Gastroesophageal sphincter (tissue), 4 donors: Measurements from ENCODE around the gene SDHB. TPM values are rescaled to one million over a fixed set of nuclear protein-coding genes. Genes with fewer than 3 reads are reported as not detected.

Source experiments
- ATAC-seq: fragments of 150-250 bp; one replicate; pipeline ENCODE4 v1.9.1; 2016; ENCODE audit warnings: mild to moderate bottlenecking, moderate library complexity
- H3K27ac ChIP-seq, 4 donors: fragments of 200-600 bp; sonication (generic) in 3 of 4; 1 replicate in 3 of 4; 2 replicates in 1 of 4; pipeline ENCODE4 v1.5.1; 2016 to 2019
- H3K27me3 ChIP-seq: fragments of 200-600 bp; sonication (generic); one replicate; pipeline ENCODE4 v1.5.1; 2019
- H3K36me3 ChIP-seq, 2 donors: fragments of 200-600 bp; sonication (generic); one replicate each; pipeline ENCODE4 v1.5.1; 2019; ENCODE audit warnings: control low read depth in 1 of 2
- H3K4me1 ChIP-seq, 3 donors: fragments of 200-600 bp; sonication (generic); 1 replicate in 2 of 3; 2 replicates in 1 of 3; pipeline ENCODE4 v1.5.1; 2016 to 2019; ENCODE audit warnings: control low read depth in 2 of 3
- H3K4me3 ChIP-seq, 2 donors: fragments of 200-600 bp; sonication (generic); one replicate each; pipeline ENCODE4 v1.5.1; 2019; ENCODE audit warnings: mild to moderate bottlenecking in 1 of 2, moderate library complexity in 1 of 2
- H3K9me3 ChIP-seq, 3 donors: fragments of 200-600 bp; sonication (generic); one replicate each; pipeline ENCODE4 v1.5.1; 2017 to 2019; ENCODE audit warnings: control low read depth in 2 of 3
- CTCF ChIP-seq, 4 experiments: fragments of 200-600 bp in 2 of 4; fragments of 450-650 bp in 2 of 4; sonication (generic) in 1 of 4; IDR thresholded peaks; one replicate each; pipeline ENCODE4 v1.5.1; 2017 to 2019; ENCODE audit warnings: antibody characterized with exemption in 4 of 4, mild to moderate bottlenecking in 2 of 4, moderate library complexity in 2 of 4
- EP300 ChIP-seq: sonication (generic); formaldehyde crosslinking; IDR thresholded peaks from one replicate; pipeline ENCODE4 v1.6.1; 2017; ENCODE audit warnings: antibody characterized with exemption, mild to moderate bottlenecking
- POLR2A ChIP-seq, 2 donors: fragments of 450-650 bp; IDR thresholded peaks; one replicate each; pipeline ENCODE4 v1.6.1; 2017; ENCODE audit warnings: antibody characterized with exemption in 2 of 2, mild to moderate bottlenecking in 2 of 2, moderate library complexity in 1 of 2
- POLR2AphosphoS5 ChIP-seq: sonication (generic); formaldehyde crosslinking; IDR thresholded peaks from one replicate; pipeline ENCODE4 v1.6.1; 2017; ENCODE audit warnings: antibody characterized with exemption
- WGBS, 2 donors: methylation state at CpG; one replicate each; pipeline ENCODE4 v1.1.5; 2018; ENCODE audit warnings: low coverage in 1 of 2; 5-methylcytosine and 5-hydroxymethylcytosine counted together
- total RNA-seq, 4 donors: library from RNA; depleted of rRNA; stranded (reverse); fragments of >200 nt; gene quantifications; one replicate each; pipeline ENCODE4 v1.1.0, GENCODE V29; 2016

SDHB gene
- total RNA-seq, 4 donors from 2014 or later: 103 to 118 (median 116) TPM

GRCh38 chr1:17098446-17099317 is 44.9 kb upstream of the SDHB start:
- WGBS, 2 donors: 77 to 79% methylated on average over 6 to 7 of the region's 13 CpGs
- Histone ChIP-seq H3K4me1 (peaks cover 0 to 11% (median 0%) of the 10 kb centered on the region in 3 donors), H3K27me3 (no peaks in the 10 kb centered on the region), H3K27ac (peak overlapping the region in 1 of 4 donors; percentile 17), H3K36me3 (no peaks in the 10 kb centered on the region), H3K9me3 (no peaks in the 10 kb centered on the region), H3K4me3 (no peak overlapping the region)
- peak; percentile 22 for ATAC-seq
- TF ChIP-seq CTCF (IDR thresholded peaks at IDR 0.05) (no peak), POLR2AphosphoS5 (no peak), POLR2A (IDR thresholded peaks at IDR 0.05) (no peak), EP300 (no peak)

GRCh38 chr1:17097787-17098186 is 44.0 kb upstream of the SDHB start:
- H3K36me3 ChIP-seq: no peaks in the 10 kb centered on the region
- H3K27me3 ChIP-seq: no peaks in the 10 kb centered on the region
- H3K4me1 ChIP-seq: peaks cover 0 to 11% (median 0%) of the 10 kb centered on the region in 3 donors
- H3K27ac ChIP-seq: no peak overlapping the region
- no peak for TF ChIP-seq EP300
- no peak for TF ChIP-seq POLR2A (IDR thresholded peaks at IDR 0.05)
- TF ChIP-seq POLR2AphosphoS5: no peak
- TF ChIP-seq CTCF (IDR thresholded peaks at IDR 0.05): no peak
- no peak overlapping the region for H3K4me3 ChIP-seq
- ATAC-seq: no peak
- H3K9me3 ChIP-seq: no peaks in the 10 kb centered on the region
- WGBS, 2 donors: 20% methylated on average over 2 of the region's 14 CpGs

GRCh38 chr1:17097147-17097546 is 43.3 kb upstream of the SDHB start:
- no peaks in the 10 kb centered on the region for H3K27me3 ChIP-seq
- H3K4me1 ChIP-seq: peaks cover 0 to 11% (median 0%) of the 10 kb centered on the region in 3 donors
- TF ChIP-seq EP300 (no peak), POLR2A (IDR thresholded peaks at IDR 0.05) (no peak), POLR2AphosphoS5 (no peak), CTCF (IDR thresholded peaks at IDR 0.05) (no peak)
- H3K4me3 ChIP-seq: no peak overlapping the region
- H3K27ac ChIP-seq: no peak overlapping the region
- no peaks in the 10 kb centered on the region for H3K36me3 ChIP-seq
- 82% methylated on average over 6 of the region's 8 CpGs; no CpG with 5 or more reads in 1 of the 2 donors for WGBS, 2 donors
- H3K9me3 ChIP-seq: no peaks in the 10 kb centered on the region
- ATAC-seq: no peak

- Histone ChIP-seq H3K9me3 (no peaks in the 10 kb centered on the region), H3K36me3 (no peaks in the 10 kb centered on the region), H3K4me1 (peaks cover 0 to 11% (median 0%) of the 10 kb centered on the region in 3 donors), H3K27me3 (no peaks in the 10 kb centered on the region), H3K27ac (no peak overlapping the region), H3K4me3 (no peak overlapping the region)
- no peak for ATAC-seq
- TF ChIP-seq EP300 (no peak), POLR2A (IDR thresholded peaks at IDR 0.05) (no peak), POLR2AphosphoS5 (no peak), CTCF (IDR thresholded peaks at IDR 0.05) (no peak)
- no CpG with 5 or more reads among the region's 1 CpG for WGBS, 2 donors
These were observed 42.8 kb upstream of the SDHB start for GRCh38 chr1:17096584-17096983.

- no peak for ATAC-seq
- Histone ChIP-seq H3K27me3 (no peaks in the 10 kb centered on the region), H3K27ac (no peak overlapping the region), H3K4me1 (peaks cover 0 to 18% (median 0%) of the 10 kb centered on the region in 3 donors), H3K9me3 (no peaks in the 10 kb centered on the region), H3K36me3 (no peaks in the 10 kb centered on the region), H3K4me3 (no peak overlapping the region)
- TF ChIP-seq CTCF (IDR thresholded peaks at IDR 0.05) (no peak), EP300 (no peak), POLR2AphosphoS5 (no peak), POLR2A (IDR thresholded peaks at IDR 0.05) (no peak)
- whole genome bisulfite sequencing, 2 donors: 0 to 22% methylated on average over 2 to 4 of the region's 4 CpGs
These were observed 41.3 kb upstream of the SDHB start for GRCh38 chr1:17095141-17095540.
